Right lobe of liver (tissue), 4 donors: ENCODE data around the gene RAB26.

ENCODE experiments used
- CTCF ChIP-seq, 4 donors: fragments of 200-600 bp in 3 of 4; fragments of 450-650 bp in 1 of 4; IDR thresholded peaks; one replicate each; pipeline versions ENCODE4 v1.5.1 to v1.8.0; 2016 to 2022; ENCODE audit warnings: antibody characterized with exemption in 4 of 4, mild to moderate bottlenecking in 2 of 4
- POLR2A ChIP-seq: fragments of 450-650 bp; IDR thresholded peaks from one replicate; pipeline ENCODE4 v1.6.1; 2017; ENCODE audit warnings: antibody characterized with exemption, mild to moderate bottlenecking
- donor health status: DM: no; HTN: no; CAD: no.
- donor health status: DM: no; HTN: no; CAD: no.
- donor health status: DM: no; HTN: yes; CAD: no.

- TF ChIP-seq CTCF (IDR thresholded peaks at IDR 0.05) (no peak), POLR2A (no peak)
Observed at GRCh38 chr16:2160915-2161551, 12.6 kb downstream of the RAB26 start.
